ENCODE results near the gene EIF4EBP2. TPM values are rescaled to one million over a fixed set of nuclear protein-coding genes. Genes with fewer than 3 reads are reported as not detected.

EIF4EBP2 gene
- polyA plus RNA-seq, 1 donor: 64.1 TPM

DNA sequence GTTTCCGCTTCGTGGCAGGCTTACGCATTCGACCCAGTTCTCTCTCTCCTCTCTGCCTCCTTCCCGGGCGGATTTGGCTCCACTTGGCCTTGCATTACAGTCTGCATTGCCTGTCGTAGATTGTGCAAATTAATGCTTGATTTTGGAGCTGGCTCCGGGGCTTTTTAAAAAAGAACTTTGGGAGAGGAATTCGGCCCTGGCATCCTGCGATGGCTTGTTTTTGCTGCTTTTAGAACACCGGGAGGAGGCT, 767 bp downstream of the EIF4EBP2 start:
- peak overlapping the region; percentile 99 for H3K27ac ChIP-seq (ENCODE audit: low read length)
- WGBS (ENCODE audit: insufficient coverage, low lambda C conversion rate): 0% methylated on average over 2 of the region's 11 CpGs
- H3K4me3 ChIP-seq (ENCODE audit: low read length): peak overlapping the region; percentile 92
- H3K36me3 ChIP-seq (ENCODE audit: control insufficient read depth, insufficient read depth, low read length): peaks cover 7% of the 10 kb centered on the region
- DNase-seq: no peak
- H3K4me1 ChIP-seq (ENCODE audit: control insufficient read depth, insufficient read depth, low read length): peaks cover 10% of the 10 kb centered on the region
- H3K27me3 ChIP-seq (ENCODE audit: control insufficient read depth, insufficient read depth, low read length): no peaks in the 10 kb centered on the region
- peaks cover 2% of the 10 kb centered on the region for H3K9me3 ChIP-seq (ENCODE audit: control insufficient read depth, low read depth, low read length)

DNA sequence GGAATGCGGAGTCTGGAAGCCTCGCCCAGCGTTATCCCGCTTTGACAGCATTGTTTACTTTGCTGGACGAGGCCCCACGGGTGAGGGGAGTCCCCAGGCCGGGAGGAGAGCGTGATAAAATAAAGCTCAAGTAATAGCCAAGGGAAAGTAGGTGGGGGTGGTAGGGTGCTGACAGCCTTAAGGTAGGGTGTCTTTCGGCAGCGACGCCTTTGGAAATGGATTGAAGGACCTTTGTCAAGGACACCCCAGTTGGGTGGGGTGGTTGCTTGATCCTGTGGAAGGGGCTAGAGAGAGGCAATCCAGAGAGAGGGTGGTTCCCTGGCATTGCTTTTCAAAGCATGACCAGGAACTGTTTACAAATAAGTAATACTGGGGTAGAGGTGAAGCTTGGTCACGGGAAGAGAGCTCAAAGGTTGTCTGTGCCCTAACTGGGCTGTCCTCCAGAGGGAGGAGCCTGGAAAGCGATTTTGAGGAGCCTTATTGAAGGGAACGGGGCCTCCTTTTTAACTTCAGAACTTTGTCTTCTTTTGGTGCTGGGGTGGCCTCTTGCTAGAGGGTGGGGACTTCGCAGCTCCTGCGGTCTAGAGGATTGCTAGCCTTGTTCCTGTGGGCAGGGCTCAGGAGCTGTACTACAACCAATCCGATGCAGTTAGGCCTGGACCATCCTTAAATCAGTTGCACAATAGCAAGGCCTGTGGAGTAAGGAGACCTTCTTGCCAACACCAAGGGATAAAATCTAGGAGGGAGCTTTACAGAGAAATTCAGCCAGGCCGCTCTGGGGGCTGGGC, 1.3 kb downstream of the EIF4EBP2 start:
- Histone ChIP-seq H3K27ac (ENCODE audit: low read length) (peak overlapping the region; percentile 99), H3K36me3 (ENCODE audit: control insufficient read depth, insufficient read depth, low read length) (peaks cover 7% of the 10 kb centered on the region), H3K9me3 (ENCODE audit: control insufficient read depth, low read depth, low read length) (peaks cover 2% of the 10 kb centered on the region), H3K27me3 (ENCODE audit: control insufficient read depth, insufficient read depth, low read length) (no peaks in the 10 kb centered on the region), H3K4me1 (ENCODE audit: control insufficient read depth, insufficient read depth, low read length) (peaks cover 10% of the 10 kb centered on the region), H3K4me3 (ENCODE audit: low read length) (peak overlapping the region; percentile 92)
- DNase-seq: peak; percentile 90 to 96
- 0% methylated on average over 3 of the region's 18 CpGs for WGBS (ENCODE audit: insufficient coverage, low lambda C conversion rate)

DNA sequence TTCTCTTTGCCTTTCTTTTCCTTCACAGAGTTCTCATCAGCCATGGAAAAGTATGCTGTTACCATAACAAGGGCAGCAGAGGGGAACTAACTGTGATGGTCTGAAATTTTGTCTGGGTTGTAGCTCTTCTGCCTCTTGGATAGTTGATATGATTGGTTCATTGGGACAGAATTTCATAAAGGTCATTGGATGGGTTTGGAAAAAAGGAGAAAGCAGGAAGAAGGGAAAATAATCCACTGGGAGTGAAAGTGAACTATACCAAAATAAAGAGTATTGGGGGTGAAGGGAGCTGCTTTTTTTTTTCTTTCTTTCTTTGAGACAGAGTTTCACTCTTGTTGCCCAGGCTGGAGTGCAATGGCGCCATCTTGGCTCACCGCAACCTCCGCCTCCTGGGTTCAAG, 5.8 kb downstream of the EIF4EBP2 start:
- no peak overlapping the region for H3K27ac ChIP-seq (ENCODE audit: low read length)
- no peak overlapping the region for H3K4me3 ChIP-seq (ENCODE audit: low read length)
- peaks cover 10% of the 10 kb centered on the region for H3K4me1 ChIP-seq (ENCODE audit: control insufficient read depth, insufficient read depth, low read length)
- no peaks in the 10 kb centered on the region for H3K27me3 ChIP-seq (ENCODE audit: control insufficient read depth, insufficient read depth, low read length)
- DNase-seq: no peak
- H3K36me3 ChIP-seq (ENCODE audit: control insufficient read depth, insufficient read depth, low read length): peaks cover 14% of the 10 kb centered on the region
- H3K9me3 ChIP-seq (ENCODE audit: control insufficient read depth, low read depth, low read length): peaks cover 2% of the 10 kb centered on the region
- no CpG with 5 or more reads among the region's 3 CpGs for WGBS (ENCODE audit: insufficient coverage, low lambda C conversion rate)

DNA sequence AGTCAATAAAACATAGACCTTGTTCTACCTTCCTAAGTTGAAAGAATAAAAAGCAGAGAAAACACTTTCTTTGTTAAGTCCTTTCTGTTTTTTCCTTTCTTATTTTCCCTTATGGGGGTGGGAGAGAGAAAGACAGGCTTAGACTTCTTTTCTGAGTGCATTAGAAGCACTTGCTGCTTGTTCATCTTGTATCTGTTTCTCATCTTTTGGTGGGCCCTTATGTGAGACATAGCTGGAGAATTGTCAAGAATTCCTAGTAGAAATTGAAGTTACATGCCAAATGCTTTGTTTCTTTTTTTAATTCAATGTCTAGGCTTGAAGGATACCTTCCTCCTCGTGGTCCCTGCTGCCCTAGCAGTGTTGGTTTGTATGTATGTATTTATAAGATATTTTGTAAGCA, 6.7 kb downstream of the EIF4EBP2 start:
- Histone ChIP-seq H3K9me3 (ENCODE audit: control insufficient read depth, low read depth, low read length) (peaks cover 2% of the 10 kb centered on the region), H3K4me3 (ENCODE audit: low read length) (no peak overlapping the region), H3K4me1 (ENCODE audit: control insufficient read depth, insufficient read depth, low read length) (peaks cover 10% of the 10 kb centered on the region), H3K36me3 (ENCODE audit: control insufficient read depth, insufficient read depth, low read length) (peaks cover 14% of the 10 kb centered on the region), H3K27me3 (ENCODE audit: control insufficient read depth, insufficient read depth, low read length) (no peaks in the 10 kb centered on the region), H3K27ac (ENCODE audit: low read length) (no peak overlapping the region)
- WGBS (ENCODE audit: insufficient coverage, low lambda C conversion rate): no CpG with 5 or more reads among the region's 1 CpG
- DNase-seq: no peak

DNA sequence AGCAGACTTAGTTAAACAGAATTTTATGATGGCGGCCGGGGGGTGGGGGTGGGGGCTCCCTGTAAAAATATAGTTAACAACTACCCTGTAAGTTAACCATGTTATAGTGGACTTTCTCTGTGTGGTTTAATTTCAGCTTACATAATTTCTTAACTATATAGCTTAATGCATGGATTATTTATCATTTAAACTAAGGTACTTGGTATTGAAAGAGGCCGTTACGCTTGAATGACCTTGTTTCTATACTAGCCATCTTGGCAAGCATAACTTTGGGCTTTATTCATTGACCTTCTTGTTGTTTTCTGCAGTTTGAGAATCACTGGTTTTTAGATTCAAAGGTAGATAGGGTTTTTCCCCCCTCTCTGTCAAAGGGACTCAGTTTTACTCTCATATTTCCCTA, 8.4 kb downstream of the EIF4EBP2 start:
- H3K27me3 ChIP-seq (ENCODE audit: control insufficient read depth, insufficient read depth, low read length): no peaks in the 10 kb centered on the region
- peaks cover 14% of the 10 kb centered on the region for H3K36me3 ChIP-seq (ENCODE audit: control insufficient read depth, insufficient read depth, low read length)
- no peak overlapping the region for H3K4me3 ChIP-seq (ENCODE audit: low read length)
- no peak overlapping the region for H3K27ac ChIP-seq (ENCODE audit: low read length)
- peaks cover 2% of the 10 kb centered on the region for H3K9me3 ChIP-seq (ENCODE audit: control insufficient read depth, low read depth, low read length)
- 100% methylated on average over 2 of the region's 4 CpGs for WGBS (ENCODE audit: insufficient coverage, low lambda C conversion rate)
- no peaks in the 10 kb centered on the region for H3K4me1 ChIP-seq (ENCODE audit: control insufficient read depth, insufficient read depth, low read length)
- DNase-seq: no peak

DNA sequence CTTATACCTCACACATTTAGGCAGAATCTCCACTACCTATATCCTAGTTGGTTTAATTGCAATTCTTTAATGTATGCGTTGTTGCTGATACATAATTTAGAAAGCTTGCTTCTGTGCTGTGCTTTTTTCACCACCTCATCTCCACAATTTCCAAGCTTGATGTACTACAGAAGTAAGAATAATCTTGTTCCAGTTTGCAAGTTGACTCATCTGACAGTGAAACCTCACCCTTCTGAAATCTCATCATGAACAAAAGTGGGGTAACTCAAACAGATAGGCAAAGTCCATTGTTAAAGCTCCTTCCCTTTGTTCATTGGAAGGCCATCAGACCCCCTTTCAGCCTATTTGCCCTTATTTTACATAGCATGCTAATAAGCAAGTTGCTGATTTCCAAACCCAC, 13.6 kb downstream of the EIF4EBP2 start:
- H3K4me3 ChIP-seq (ENCODE audit: low read length): no peak overlapping the region
- H3K4me1 ChIP-seq (ENCODE audit: control insufficient read depth, insufficient read depth, low read length): no peaks in the 10 kb centered on the region
- H3K9me3 ChIP-seq (ENCODE audit: control insufficient read depth, low read depth, low read length): no peaks in the 10 kb centered on the region
- H3K27ac ChIP-seq (ENCODE audit: low read length): no peak overlapping the region
- H3K36me3 ChIP-seq (ENCODE audit: control insufficient read depth, insufficient read depth, low read length): peaks cover 35% of the 10 kb centered on the region
- no peaks in the 10 kb centered on the region for H3K27me3 ChIP-seq (ENCODE audit: control insufficient read depth, insufficient read depth, low read length)
- DNase-seq: no peak
- no CpG with 5 or more reads among the region's 1 CpG for WGBS (ENCODE audit: insufficient coverage, low lambda C conversion rate)

DNA sequence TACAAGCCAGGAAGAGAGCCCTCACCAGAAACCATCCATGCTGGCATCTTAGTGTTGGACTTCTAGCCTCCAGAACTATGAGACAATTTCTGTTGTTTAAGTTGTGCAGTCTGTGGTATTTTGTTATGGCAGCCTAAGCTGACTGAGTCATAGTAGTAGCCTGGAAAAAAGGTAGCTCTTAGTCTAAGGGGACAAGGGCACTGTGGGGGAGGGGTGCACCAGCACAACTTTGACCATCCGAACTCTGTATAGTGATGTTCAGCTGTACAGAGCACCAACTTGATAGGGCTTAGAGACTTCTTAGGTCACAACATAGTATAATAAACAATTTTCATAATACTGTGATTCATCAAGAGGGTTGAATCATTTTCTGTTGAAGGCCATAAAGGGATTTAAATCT, 14.3 kb downstream of the EIF4EBP2 start:
- no peak overlapping the region for H3K4me3 ChIP-seq (ENCODE audit: low read length)
- no peaks in the 10 kb centered on the region for H3K27me3 ChIP-seq (ENCODE audit: control insufficient read depth, insufficient read depth, low read length)
- no CpG with 5 or more reads among the region's 1 CpG for WGBS (ENCODE audit: insufficient coverage, low lambda C conversion rate)
- peaks cover 40% of the 10 kb centered on the region for H3K36me3 ChIP-seq (ENCODE audit: control insufficient read depth, insufficient read depth, low read length)
- H3K27ac ChIP-seq (ENCODE audit: low read length): no peak overlapping the region
- no peaks in the 10 kb centered on the region for H3K4me1 ChIP-seq (ENCODE audit: control insufficient read depth, insufficient read depth, low read length)
- no peaks in the 10 kb centered on the region for H3K9me3 ChIP-seq (ENCODE audit: control insufficient read depth, low read depth, low read length)
- no peak for DNase-seq

DNA sequence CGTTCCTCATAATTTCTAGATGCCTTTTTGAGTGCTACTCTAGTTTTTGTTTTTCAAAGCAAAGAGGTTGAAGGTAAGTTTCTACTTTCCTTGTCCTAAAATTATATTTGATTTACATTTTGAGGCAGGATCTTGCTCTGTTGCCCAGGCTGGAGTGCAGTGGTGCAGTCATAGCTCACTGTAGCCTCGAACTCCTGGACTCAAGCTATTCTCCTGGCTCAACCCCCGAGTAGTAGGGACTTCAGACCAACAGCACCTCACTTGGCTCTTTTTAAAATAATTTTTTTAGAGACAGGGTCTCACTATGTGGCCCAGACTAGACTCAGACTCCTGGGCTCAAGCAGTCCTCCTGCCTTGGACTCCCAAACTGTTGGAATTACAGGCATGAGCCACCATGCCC, 14.8 kb downstream of the EIF4EBP2 start:
- no peaks in the 10 kb centered on the region for H3K27me3 ChIP-seq (ENCODE audit: control insufficient read depth, insufficient read depth, low read length)
- no peak overlapping the region for H3K4me3 ChIP-seq (ENCODE audit: low read length)
- no peaks in the 10 kb centered on the region for H3K9me3 ChIP-seq (ENCODE audit: control insufficient read depth, low read depth, low read length)
- WGBS (ENCODE audit: insufficient coverage, low lambda C conversion rate): no CpG with 5 or more reads among the region's 3 CpGs
- peaks cover 44% of the 10 kb centered on the region for H3K36me3 ChIP-seq (ENCODE audit: control insufficient read depth, insufficient read depth, low read length)
- DNase-seq: no peak
- no peak overlapping the region for H3K27ac ChIP-seq (ENCODE audit: low read length)
- H3K4me1 ChIP-seq (ENCODE audit: control insufficient read depth, insufficient read depth, low read length): no peaks in the 10 kb centered on the region

DNA sequence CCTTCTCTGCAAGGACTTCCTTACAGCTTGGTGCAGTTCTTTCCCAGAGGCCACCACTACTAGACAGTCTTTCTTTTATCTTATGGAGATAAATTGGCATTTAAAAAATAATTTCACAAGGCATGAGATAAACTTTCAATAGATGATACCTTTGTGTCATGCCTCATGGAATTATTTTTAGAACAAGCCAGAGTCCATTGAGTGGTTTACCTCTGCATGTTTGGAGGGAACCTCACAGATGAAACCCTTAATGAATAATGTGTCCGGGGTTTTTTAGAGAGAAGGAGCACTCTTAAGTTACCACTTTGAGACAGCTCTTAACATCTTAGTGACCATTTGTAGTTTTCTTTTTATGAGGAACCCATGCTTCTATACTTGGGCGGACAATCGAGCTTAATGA, 20.4 kb downstream of the EIF4EBP2 start:
- no peaks in the 10 kb centered on the region for H3K9me3 ChIP-seq (ENCODE audit: control insufficient read depth, low read depth, low read length)
- no peak for DNase-seq
- H3K27me3 ChIP-seq (ENCODE audit: control insufficient read depth, insufficient read depth, low read length): no peaks in the 10 kb centered on the region
- no CpG with 5 or more reads among the region's 3 CpGs for WGBS (ENCODE audit: insufficient coverage, low lambda C conversion rate)
- H3K27ac ChIP-seq (ENCODE audit: low read length): no peak overlapping the region
- peaks cover 85% of the 10 kb centered on the region for H3K36me3 ChIP-seq (ENCODE audit: control insufficient read depth, insufficient read depth, low read length)
- H3K4me1 ChIP-seq (ENCODE audit: control insufficient read depth, insufficient read depth, low read length): peaks cover 3% of the 10 kb centered on the region
- no peak overlapping the region for H3K4me3 ChIP-seq (ENCODE audit: low read length)

DNA sequence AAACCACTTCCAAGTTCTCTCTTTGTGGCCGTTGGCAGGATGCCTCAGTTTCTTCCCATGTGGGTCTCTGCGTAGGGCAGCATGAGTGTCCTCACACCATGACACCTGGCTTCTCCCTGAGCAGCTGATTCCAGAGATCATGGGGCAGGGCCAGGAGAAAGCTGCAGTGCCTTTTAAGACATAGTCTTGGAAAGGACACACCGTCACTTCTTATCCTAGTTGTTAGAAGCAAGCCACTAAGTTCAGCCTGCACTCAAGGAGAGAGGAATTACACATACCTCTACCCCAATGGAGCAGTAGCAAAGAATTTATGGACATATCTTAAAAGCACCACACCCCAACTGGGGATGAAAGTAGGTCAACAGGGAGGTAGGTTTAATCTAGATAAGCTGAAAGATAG, 21.2 kb downstream of the EIF4EBP2 start:
- no peak overlapping the region for H3K4me3 ChIP-seq (ENCODE audit: low read length)
- no peaks in the 10 kb centered on the region for H3K9me3 ChIP-seq (ENCODE audit: control insufficient read depth, low read depth, low read length)
- H3K27me3 ChIP-seq (ENCODE audit: control insufficient read depth, insufficient read depth, low read length): no peaks in the 10 kb centered on the region
- H3K27ac ChIP-seq (ENCODE audit: low read length): no peak overlapping the region
- WGBS (ENCODE audit: insufficient coverage, low lambda C conversion rate): no CpG with 5 or more reads among the region's 3 CpGs
- DNase-seq: no peak
- peaks cover 83% of the 10 kb centered on the region for H3K36me3 ChIP-seq (ENCODE audit: control insufficient read depth, insufficient read depth, low read length)
- peaks cover 6% of the 10 kb centered on the region for H3K4me1 ChIP-seq (ENCODE audit: control insufficient read depth, insufficient read depth, low read length)

DNA sequence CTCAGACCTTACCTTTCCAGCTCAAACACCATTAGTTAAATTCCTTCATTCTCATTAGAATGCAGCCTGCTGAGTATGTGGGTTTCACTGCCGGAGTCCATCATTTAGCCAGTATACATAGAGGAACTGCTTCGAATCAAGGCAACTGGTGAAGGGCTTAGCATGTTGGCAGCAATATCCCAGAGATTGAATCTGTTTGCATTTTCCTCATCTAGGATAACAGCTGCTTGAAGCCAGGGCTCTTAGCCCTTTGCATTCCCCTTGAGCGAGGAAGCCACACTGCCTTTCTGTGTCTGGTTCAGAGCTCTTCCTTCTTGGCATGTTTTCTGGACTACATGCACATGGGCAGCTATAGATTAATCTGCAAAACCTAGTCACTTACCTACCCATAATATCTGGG, 22.9 kb downstream of the EIF4EBP2 start:
- peaks cover 68% of the 10 kb centered on the region for H3K36me3 ChIP-seq (ENCODE audit: control insufficient read depth, insufficient read depth, low read length)
- no peaks in the 10 kb centered on the region for H3K9me3 ChIP-seq (ENCODE audit: control insufficient read depth, low read depth, low read length)
- H3K27me3 ChIP-seq (ENCODE audit: control insufficient read depth, insufficient read depth, low read length): no peaks in the 10 kb centered on the region
- H3K4me3 ChIP-seq (ENCODE audit: low read length): no peak overlapping the region
- DNase-seq: no peak
- no peak overlapping the region for H3K27ac ChIP-seq (ENCODE audit: low read length)
- H3K4me1 ChIP-seq (ENCODE audit: control insufficient read depth, insufficient read depth, low read length): peaks cover 18% of the 10 kb centered on the region
- no CpG with 5 or more reads among the region's 3 CpGs for WGBS (ENCODE audit: insufficient coverage, low lambda C conversion rate)

All from large intestine (tissue), 3 donors.